GM12878 (cell line): ENCODE data around the gene FUBP1. TPM values are rescaled to one million over a fixed set of nuclear protein-coding genes. Genes with fewer than 3 reads are reported as not detected.
"Not testable (repeated sequence)": the region's sequence is repeated elsewhere in the genome, so short reads cannot be mapped to it uniquely, and the experiment has no call there.

Experiments used
- ATAC-seq: fragments of 200-7000 bp; cut with Tn5 transposase; 3 replicates; pipeline ENCODE4 v1.9.1; 2020; ENCODE audit warnings: mild to moderate bottlenecking, moderate library complexity
- BruUV-seq: library from RNA; stranded (reverse); fragments of 400-500 nt; replicated peaks from 2 replicates; lab custom pipeline; 2021; lab: Mats Ljungman, UMichigan
- CTCF ChIA-PET: fragments of 300-600 bp; sonication (Branson Sonifier 250); formaldehyde crosslinking; extraction: SDS; loops from one replicate; lab custom pipeline; 2021; ENCODE audit warnings: inconsistent platforms; lab: Yijun Ruan, JAX
- POLR2A ChIA-PET: fragments of 350-600 bp; formaldehyde crosslinking; extraction: SDS; loops from one replicate; lab custom pipeline; 2021; ENCODE audit warnings: inconsistent platforms; lab: Charles Lee
- RAD21 ChIA-PET: fragments of 300-600 bp; sonication (Branson Sonifier 250); formaldehyde crosslinking; loops from one replicate; lab custom pipeline; 2023; ENCODE audit warnings: antibody characterized with exemption; ENCODE audit not compliant: unreplicated experiment; lab: Charles Lee
- SMC1A ChIA-PET: fragments of 300-600 bp; sonication (Branson Sonifier 250); formaldehyde crosslinking; loops from one replicate; lab custom pipeline; 2023; ENCODE audit not compliant: unreplicated experiment, uncharacterized antibody; lab: Charles Lee
- DNase-seq: peaks from one replicate; pipeline ENCODE4 v3.0.0-alpha.2; 2011; ENCODE audit warnings: low read depth, low spot score
- FAIRE-seq: peaks from 3 replicates; lab custom pipeline; 2011; peaks lifted over from hg19 to GRCh38; lab: Jason Lieb, UNC
- H2AFZ ChIP-seq: 2 replicates; pipeline ENCODE4 v1.6.0; 2011; ENCODE audit warnings: low read depth, low read length, control low read depth; ENCODE audit not compliant: control insufficient read depth
- H3K27ac ChIP-seq: 2 replicates; pipeline ENCODE4 v1.5.1; 2011; ENCODE audit warnings: control low read depth; ENCODE audit not compliant: control insufficient read depth, insufficient read depth
- H3K27me3 ChIP-seq, 2 experiments: replicated peaks in 1 of 2; 2 replicates each; pipeline versions ENCODE4 v1.6.0 to v1.6.1; 2011; ENCODE audit warnings: low read length in 1 of 2; ENCODE audit not compliant: control insufficient read depth in 2 of 2, insufficient read depth in 2 of 2
- H3K36me3 ChIP-seq, 2 experiments: 2 replicates each; pipeline ENCODE4 v1.5.1; 2011; ENCODE audit warnings: low read length in 1 of 2; ENCODE audit not compliant: control insufficient read depth in 2 of 2, insufficient read depth in 2 of 2
- H3K4me1 ChIP-seq: 2 replicates; pipeline ENCODE4 v1.6.1; 2011; ENCODE audit warnings: mild to moderate bottlenecking, low read length, moderate library complexity, mixed read lengths; ENCODE audit not compliant: control insufficient read depth, insufficient read depth
- H3K4me2 ChIP-seq: 2 replicates; pipeline ENCODE4 v1.6.0; 2011; ENCODE audit warnings: control low read depth; ENCODE audit not compliant: control insufficient read depth, insufficient read depth
- H3K4me3 ChIP-seq: fragments of 200-600 bp; sonication (generic); 2 replicates; pipeline ENCODE4 v1.5.1; 2016
- H3K79me2 ChIP-seq: 2 replicates; pipeline ENCODE4 v1.6.0; 2011; ENCODE audit warnings: low read length; ENCODE audit not compliant: control insufficient read depth, insufficient read depth
- H3K9ac ChIP-seq: 2 replicates; pipeline ENCODE4 v1.8.0; 2011; ENCODE audit warnings: low read length, control low read depth, mixed read lengths; ENCODE audit not compliant: control insufficient read depth, insufficient read depth
- H3K9me3 ChIP-seq: replicated peaks from 3 replicates; pipeline ENCODE4 v1.5.1; 2011; ENCODE audit warnings: mild to moderate bottlenecking, low read length; ENCODE audit not compliant: control insufficient read depth, insufficient read depth
- H4K20me1 ChIP-seq: 2 replicates; pipeline ENCODE4 v1.6.0; 2011; ENCODE audit not compliant: control insufficient read depth, insufficient read depth
- ZNF592 ChIP-seq: fragments of 450-650 bp; IDR thresholded peaks from 2 replicates; pipeline ENCODE4 v1.6.1; 2017; ENCODE audit warnings: mild to moderate bottlenecking, moderate library complexity
- ZNF687 ChIP-seq: fragments of 450-650 bp; IDR thresholded peaks from 2 replicates; pipeline ENCODE4 v1.6.1; 2017; ENCODE audit warnings: mild to moderate bottlenecking, moderate library complexity
- WGBS: methylation state at CpG from one replicate; pipeline ENCODE4 v1.1.6; 2016; ENCODE audit warnings: low lambda C conversion rate; ENCODE audit not compliant: insufficient replicate concordance, insufficient coverage; ENCODE audit errors: missing lambda C conversion rate; 5-methylcytosine and 5-hydroxymethylcytosine counted together
- in situ Hi-C: fragments of 300-500 bp; cut with MboI; formaldehyde crosslinking; loops from 9 replicates; pipeline ENCODE4 v1.14.3; 2018; ENCODE audit warnings: mixed read lengths
- intact Hi-C: fragments of 100-400 bp; cut with micrococcal nuclease; formaldehyde crosslinking; loops from one replicate; pipeline ENCODE4 v1.14.2; 2022; ENCODE audit not compliant: unreplicated experiment
- polyA plus RNA-seq, 11 experiments: library from polyadenylated mRNA; depleted of rRNA in 4 of 11; unstranded in 6 of 11; stranded (reverse) in 5 of 11; fragments of >200 nt; fragmentation: Nextera tagmentation in 4 of 11; fragmentation: Illumina TruSeq in 1 of 11; extraction: Ambion mirVana in 4 of 11; extraction: Trizol in 1 of 11; gene quantifications; 1 replicate in 1 of 11; 2 replicates in 10 of 11; pipeline versions ENCODE4 v1.2.1 to v1.2.3, GENCODE V29; 2011 to 2016; ENCODE audit warnings: inconsistent platforms in 2 of 11, missing spikeins in 2 of 11, low read depth in 1 of 11
- total RNA-seq, 4 experiments: library from RNA; depleted of rRNA in 3 of 4; stranded (reverse); fragments of >200 nt in 3 of 4; fragmentation: Illumina TruSeq in 1 of 4; extraction: Trizol in 1 of 4; gene quantifications; 2 replicates each; pipeline versions ENCODE4 v1.2.1 to v1.2.3, GENCODE V29; 2013 to 2021

Gene FUBP1
- total and polyA plus RNA-seq, 10 of the 15 experiments (the other 5 are each of a cell fraction or from before 2014, with no cell fraction given), result 110 to 343 (median 191) TPM

- BruUV-seq, H3K4me3 ChIP-seq, in situ Hi-C loops, H3K4me1 ChIP-seq, H3K27ac ChIP-seq, H3K9me3 ChIP-seq, intact Hi-C loops, ATAC-seq, H3K36me3 ChIP-seq, DNase-seq, H2AFZ ChIP-seq, H3K27me3 ChIP-seq, H4K20me1 ChIP-seq, FAIRE-seq, H3K9ac ChIP-seq, H3K4me2 ChIP-seq: not testable (repeated sequence)
- ChIA-PET POLR2A (interaction anchor here (0.6 to 1.4 kb wide), 2 partner anchors 21 to 25 kb away, joined by 3 read pairs; partner anchors contain the start of gene DNAJB4), SMC1A (interaction anchor here (1.3 to 1.5 kb wide), 3 partner anchors 17 to 22 kb away, joined by 3 to 6 read pairs (median 4); partner anchors contain the start of gene DNAJB4), CTCF (interaction anchor here (1.5 to 2.1 kb wide), 2 partner anchors 12 to 21 kb away, joined by 3 to 7 read pairs; partner anchors contain the start of gene DNAJB4), RAD21 (interaction anchor here (1.0 kb wide), 1 partner anchor 131 kb away, joined by 5 read pairs; no protein-coding TSS in a partner anchor)
- 96% methylated on average over 8 of the region's 8 CpGs for WGBS
- TF ChIP-seq ZNF592 (peak; percentile 94; the same call in 1 of the 2 replicates), ZNF687 (peak; percentile 75)
- H3K79me2 ChIP-seq, result peaks cover 34% of the 10 kb centered on the region
These were observed 4.6 kb upstream of the FUBP1 start for GRCh38 chr1:77983352-77983996.
